ENCODE data around the gene PAF1.
"Not testable (repeated sequence)": the region's sequence is repeated elsewhere in the genome, so short reads cannot be mapped to it uniquely, and the experiment has no call there.

Gene PAF1

DNA sequence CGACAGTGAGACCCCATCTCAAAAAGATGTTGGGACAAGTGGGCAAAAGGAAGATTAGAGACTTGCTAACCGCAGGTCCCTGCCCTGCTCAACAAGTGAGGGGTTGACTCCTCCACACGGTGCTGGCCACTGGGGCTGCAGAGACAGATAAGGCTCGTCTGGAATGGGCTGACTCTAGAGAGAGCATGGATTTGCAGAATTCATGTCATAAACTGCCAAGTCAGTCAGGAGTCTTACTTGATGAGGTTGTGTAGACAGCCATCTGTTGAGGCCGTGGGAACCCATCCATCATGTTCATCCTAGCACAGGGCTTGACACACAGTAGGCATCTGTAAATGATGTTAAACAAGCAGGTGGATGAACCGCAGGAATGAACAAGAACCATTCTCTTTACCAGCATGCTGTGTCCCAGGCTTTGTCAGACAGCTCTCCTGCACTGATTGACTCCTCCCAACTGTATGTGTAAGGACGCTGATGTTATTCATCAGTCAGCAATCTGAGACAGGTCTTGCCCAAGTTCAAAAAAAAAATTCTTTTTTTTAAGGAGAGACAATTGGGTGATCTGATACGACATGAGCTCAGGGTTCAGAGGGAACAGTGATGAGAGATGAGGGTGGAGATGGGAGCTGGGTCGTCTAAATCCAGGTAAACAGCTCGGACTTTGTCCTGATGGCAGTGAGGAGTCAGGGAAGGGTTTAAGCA, 8.8 kb downstream of the PAF1 start:
- Histone ChIP-seq H3K4me1 (ENCODE audit: control extremely low read depth in 1 of 4, control insufficient read depth in 4 of 4, insufficient read depth in 4 of 4, low read length in 3 of 4) (no peaks in the 10 kb centered on the region), H3K4me3 (ENCODE audit: control insufficient read depth in 1 of 7, extremely low read depth in 1 of 7, insufficient read depth in 4 of 7, low read depth in 2 of 7, low read length in 6 of 7) (no peak overlapping the region), H3K9me3 (ENCODE audit: control extremely low read depth in 1 of 5, control insufficient read depth in 4 of 5, insufficient read depth in 2 of 5, low read depth in 1 of 5, low read length in 4 of 5) (no peaks in the 10 kb centered on the region), H3K27me3 (replicated peaks in 2 of 5; ENCODE audit: control insufficient read depth in 4 of 5, insufficient read depth in 5 of 5, low read length in 4 of 5) (no peaks in the 10 kb centered on the region), H3K27ac (ENCODE audit: insufficient read depth in 1 of 2, low read depth in 1 of 2, low read length in 2 of 2, poor library complexity in 1 of 2, severe bottlenecking in 2 of 2) (no peak overlapping the region), H3K36me3 (ENCODE audit: control insufficient read depth in 4 of 4, insufficient read depth in 4 of 4, low read length in 3 of 4) (peaks cover 16 to 96% (median 73%) of the 10 kb centered on the region in 4 experiments)
- CTCF ChIA-PET = interaction anchor here (0.6 to 1.1 kb wide), 2 partner anchors 8 to 19 kb away, joined by 3 read pairs; no protein-coding TSS in a partner anchor
- WGBS (ENCODE audit: insufficient coverage) = 96% methylated on average over 8 of the region's 10 CpGs
- POLR2A ChIA-PET = interaction anchor here (2.1 kb wide), 1 partner anchor 9 kb away, joined by 6 read pairs; the partner anchor contains the start of genes MED29 and PAF1
- no peak for DNase-seq

DNA sequence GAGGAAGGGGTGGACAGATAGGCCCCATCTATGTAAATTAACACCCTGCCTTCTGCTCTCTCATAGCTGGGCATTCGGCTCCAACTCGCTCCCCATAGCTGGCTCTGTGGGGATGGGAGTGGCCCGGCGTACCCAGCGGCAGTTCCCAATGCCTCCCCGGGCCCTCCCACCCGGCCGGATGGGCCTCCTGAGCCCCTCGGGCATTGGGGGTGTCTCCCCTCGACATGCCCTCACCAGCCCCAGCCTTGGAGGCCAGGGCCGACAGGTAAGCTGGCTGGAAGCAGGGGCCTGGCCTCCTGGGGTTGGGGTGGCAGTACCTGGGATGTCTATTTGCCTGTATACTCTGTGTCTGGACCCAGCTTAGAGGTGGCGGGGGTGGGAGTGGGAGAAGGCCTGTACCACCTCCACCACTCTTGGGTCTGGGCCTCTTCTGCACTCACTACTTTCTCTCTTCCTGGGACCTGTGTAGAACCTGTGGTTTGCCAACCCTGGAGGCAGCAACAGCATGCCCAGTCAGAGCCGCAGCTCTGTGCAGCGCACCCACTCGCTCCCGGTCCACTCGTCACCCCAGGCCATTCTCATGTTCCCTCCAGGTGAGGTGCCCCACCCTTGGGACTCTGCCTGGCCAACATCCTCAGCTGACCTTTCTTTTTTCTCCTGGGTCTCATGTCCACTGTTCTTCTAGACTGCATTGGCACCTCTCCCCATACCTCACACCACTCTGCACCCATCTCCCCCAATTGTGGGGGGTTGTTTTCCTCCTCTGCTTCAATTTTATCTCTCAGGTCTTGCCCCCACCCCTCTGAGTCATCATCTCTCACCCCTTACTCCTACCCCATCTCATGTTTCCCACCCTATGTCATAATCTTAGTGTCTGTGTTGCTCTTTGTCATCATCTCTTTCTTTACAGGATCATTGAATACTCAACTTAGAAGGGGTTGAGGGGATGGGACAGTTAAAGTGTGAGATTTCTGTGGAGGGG, 10.1 kb downstream of the PAF1 start:
- WGBS (ENCODE audit: insufficient coverage) = over 99% methylated on average over 15 of the region's 17 CpGs
- H3K4me3 ChIP-seq (ENCODE audit: control insufficient read depth in 1 of 7, extremely low read depth in 1 of 7, insufficient read depth in 4 of 7, low read depth in 2 of 7, low read length in 6 of 7) = no peak overlapping the region
- no peaks in the 10 kb centered on the region for H3K9me3 ChIP-seq (ENCODE audit: control extremely low read depth in 1 of 5, control insufficient read depth in 4 of 5, insufficient read depth in 2 of 5, low read depth in 1 of 5, low read length in 4 of 5)
- no peak overlapping the region for H3K27ac ChIP-seq (ENCODE audit: insufficient read depth in 1 of 2, low read depth in 1 of 2, low read length in 2 of 2, poor library complexity in 1 of 2, severe bottlenecking in 2 of 2)
- H3K4me1 ChIP-seq (ENCODE audit: control extremely low read depth in 1 of 4, control insufficient read depth in 4 of 4, insufficient read depth in 4 of 4, low read length in 3 of 4) = no peaks in the 10 kb centered on the region
- H3K27me3 ChIP-seq (replicated peaks in 2 of 5; ENCODE audit: control insufficient read depth in 4 of 5, insufficient read depth in 5 of 5, low read length in 4 of 5) = no peaks in the 10 kb centered on the region
- ChIA-PET POLR2A (interaction anchor here (2.1 kb wide), 1 partner anchor 10 kb away, joined by 6 read pairs; the partner anchor contains the start of genes MED29 and PAF1), CTCF (no interaction called here)
- peaks cover 18 to 96% (median 73%) of the 10 kb centered on the region in 4 experiments for H3K36me3 ChIP-seq (ENCODE audit: control insufficient read depth in 4 of 4, insufficient read depth in 4 of 4, low read length in 3 of 4)
- DNase-seq = no peak

DNA sequence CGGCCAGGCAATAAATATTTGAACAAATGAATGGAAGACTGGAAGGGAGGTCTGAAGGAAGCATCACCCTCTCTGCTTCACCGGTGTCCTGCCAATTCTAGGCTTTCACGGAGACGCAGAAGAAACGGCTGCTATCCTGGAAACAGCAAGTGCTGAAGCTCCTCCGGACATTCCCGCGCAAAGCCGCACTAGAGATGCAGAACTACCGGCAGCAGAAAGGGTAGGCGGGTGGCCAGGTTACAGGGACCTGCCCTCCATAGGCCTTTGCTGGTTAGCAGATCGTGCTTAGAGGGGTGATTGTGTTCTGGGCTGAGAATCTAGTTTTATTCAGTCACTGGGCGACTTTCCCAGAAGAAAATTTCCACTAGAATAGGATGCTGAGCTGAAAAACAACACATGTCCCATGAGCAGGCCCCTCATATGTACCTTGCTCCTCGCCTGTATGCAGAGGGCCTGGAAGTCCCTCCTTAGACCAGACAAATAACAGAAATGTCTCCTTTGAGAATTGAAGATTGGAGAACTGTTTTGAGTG, 11.0 kb downstream of the PAF1 start:
- Histone ChIP-seq H3K4me1 (ENCODE audit: control extremely low read depth in 1 of 4, control insufficient read depth in 4 of 4, insufficient read depth in 4 of 4, low read length in 3 of 4) (no peaks in the 10 kb centered on the region), H3K4me3 (ENCODE audit: control insufficient read depth in 1 of 7, extremely low read depth in 1 of 7, insufficient read depth in 4 of 7, low read depth in 2 of 7, low read length in 6 of 7) (no peak overlapping the region), H3K9me3 (ENCODE audit: control extremely low read depth in 1 of 5, control insufficient read depth in 4 of 5, insufficient read depth in 2 of 5, low read depth in 1 of 5, low read length in 4 of 5) (no peaks in the 10 kb centered on the region), H3K27ac (ENCODE audit: insufficient read depth in 1 of 2, low read depth in 1 of 2, low read length in 2 of 2, poor library complexity in 1 of 2, severe bottlenecking in 2 of 2) (no peak overlapping the region), H3K27me3 (replicated peaks in 2 of 5; ENCODE audit: control insufficient read depth in 4 of 5, insufficient read depth in 5 of 5, low read length in 4 of 5) (no peaks in the 10 kb centered on the region), H3K36me3 (ENCODE audit: control insufficient read depth in 4 of 4, insufficient read depth in 4 of 4, low read length in 3 of 4) (peaks cover 18 to 96% (median 76%) of the 10 kb centered on the region in 4 experiments)
- POLR2A ChIA-PET = no interaction called here
- no peak for DNase-seq
- CTCF ChIA-PET = no interaction called here
- WGBS (ENCODE audit: insufficient coverage) = 100% methylated on average over 13 of the region's 14 CpGs

DNA sequence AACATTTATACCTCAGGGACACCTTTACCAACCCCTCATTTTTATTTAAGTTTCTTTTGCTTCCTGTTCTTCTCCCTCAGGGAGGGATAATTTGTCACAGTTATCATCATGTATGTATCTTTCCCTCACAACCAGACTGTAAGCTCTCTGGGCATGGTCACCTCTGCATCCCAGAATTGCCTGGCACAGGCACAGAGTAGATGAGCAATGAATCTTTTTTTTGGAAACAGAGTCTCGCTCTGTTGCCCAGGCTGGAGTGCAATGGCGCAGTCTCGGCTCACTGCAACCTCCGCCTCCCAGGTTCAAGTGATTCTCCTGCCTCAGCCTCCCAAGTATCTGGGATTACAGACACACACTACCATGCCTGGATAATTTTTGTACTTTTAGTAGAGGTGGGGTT, 11.5 kb downstream of the PAF1 start:
- H3K27ac ChIP-seq (ENCODE audit: insufficient read depth in 1 of 2, low read depth in 1 of 2, low read length in 2 of 2, poor library complexity in 1 of 2, severe bottlenecking in 2 of 2); POLR2A ChIA-PET; DNase-seq; CTCF ChIA-PET; H3K9me3 ChIP-seq (ENCODE audit: control extremely low read depth in 1 of 5, control insufficient read depth in 4 of 5, insufficient read depth in 2 of 5, low read depth in 1 of 5, low read length in 4 of 5); H3K4me1 ChIP-seq (ENCODE audit: control extremely low read depth in 1 of 4, control insufficient read depth in 4 of 4, insufficient read depth in 4 of 4, low read length in 3 of 4); H3K27me3 ChIP-seq (replicated peaks in 2 of 5; ENCODE audit: control insufficient read depth in 4 of 5, insufficient read depth in 5 of 5, low read length in 4 of 5); H3K4me3 ChIP-seq (ENCODE audit: control insufficient read depth in 1 of 7, extremely low read depth in 1 of 7, insufficient read depth in 4 of 7, low read depth in 2 of 7, low read length in 6 of 7): not testable (repeated sequence)
- peaks cover 17 to 96% (median 75%) of the 10 kb centered on the region in 4 experiments for H3K36me3 ChIP-seq (ENCODE audit: control insufficient read depth in 4 of 4, insufficient read depth in 4 of 4, low read length in 3 of 4)
- 100% methylated on average over 1 of the region's 4 CpGs for WGBS (ENCODE audit: insufficient coverage)

DNA sequence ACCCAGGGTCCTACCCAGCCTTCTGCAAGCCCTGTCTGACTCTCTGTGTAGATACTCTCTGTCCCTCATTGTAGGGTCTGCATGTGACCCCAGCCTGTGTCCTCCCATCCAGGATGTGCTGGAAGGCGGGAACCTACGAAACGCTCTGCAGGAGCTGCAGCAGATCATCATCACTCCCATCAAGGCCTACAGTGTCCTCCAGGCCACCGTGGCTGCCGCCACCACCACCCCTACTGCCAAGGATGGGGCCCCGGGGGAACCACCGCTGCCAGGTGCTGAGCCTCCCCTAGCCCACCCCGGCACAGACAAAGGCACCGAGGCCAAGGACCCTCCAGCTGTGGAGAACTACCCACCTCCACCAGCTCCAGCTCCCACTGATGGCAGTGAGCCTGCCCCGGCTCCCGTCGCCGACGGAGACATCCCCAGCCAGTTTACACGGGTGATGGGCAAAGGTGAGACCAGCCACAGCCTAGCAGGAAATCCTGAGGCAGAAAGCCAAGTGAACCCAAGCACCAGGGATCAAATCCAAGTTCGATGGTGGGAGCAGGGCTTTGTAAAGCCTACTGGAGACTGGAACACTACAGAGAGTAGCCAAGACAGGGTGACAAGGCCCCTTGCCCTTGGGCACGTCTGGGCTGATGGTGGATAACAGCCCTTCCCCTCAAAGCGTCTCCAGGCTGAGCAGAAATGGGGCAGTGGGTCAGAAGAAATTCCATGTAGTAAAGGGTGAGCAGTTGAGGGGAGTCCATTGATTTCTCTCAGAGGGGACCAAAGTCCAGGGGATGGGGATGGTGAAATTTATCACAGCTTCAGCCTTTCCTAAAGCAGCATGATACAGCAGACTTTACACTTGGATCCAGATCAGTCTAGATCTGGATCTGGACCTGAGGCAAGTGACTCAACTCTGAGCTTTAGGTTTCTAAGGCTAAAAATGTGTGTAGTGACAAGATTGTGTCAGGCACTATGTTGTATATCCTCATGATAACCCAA, 13.2 kb downstream of the PAF1 start:
- CTCF ChIA-PET = interaction anchor here (1.1 to 1.3 kb wide), 2 partner anchors 12 to 17 kb away, joined by 3 read pairs; no protein-coding TSS in a partner anchor
- POLR2A ChIA-PET = interaction anchor here (0.7 kb wide), 1 partner anchor 13 kb away, joined by 3 read pairs; the partner anchor contains the start of gene PAF1
- Histone ChIP-seq H3K9me3 (ENCODE audit: control extremely low read depth in 1 of 5, control insufficient read depth in 4 of 5, insufficient read depth in 2 of 5, low read depth in 1 of 5, low read length in 4 of 5) (no peaks in the 10 kb centered on the region), H3K4me3 (ENCODE audit: control insufficient read depth in 1 of 7, extremely low read depth in 1 of 7, insufficient read depth in 4 of 7, low read depth in 2 of 7, low read length in 6 of 7) (no peak overlapping the region), H3K4me1 (ENCODE audit: control extremely low read depth in 1 of 4, control insufficient read depth in 4 of 4, insufficient read depth in 4 of 4, low read length in 3 of 4) (no peaks in the 10 kb centered on the region), H3K36me3 (ENCODE audit: control insufficient read depth in 4 of 4, insufficient read depth in 4 of 4, low read length in 3 of 4) (peaks cover 20 to 93% (median 71%) of the 10 kb centered on the region in 4 experiments), H3K27ac (ENCODE audit: insufficient read depth in 1 of 2, low read depth in 1 of 2, low read length in 2 of 2, poor library complexity in 1 of 2, severe bottlenecking in 2 of 2) (no peak overlapping the region), H3K27me3 (replicated peaks in 2 of 5; ENCODE audit: control insufficient read depth in 4 of 5, insufficient read depth in 5 of 5, low read length in 4 of 5) (no peaks in the 10 kb centered on the region)
- 89% methylated on average over 8 of the region's 18 CpGs for WGBS (ENCODE audit: insufficient coverage)
- DNase-seq = no peak

DNA sequence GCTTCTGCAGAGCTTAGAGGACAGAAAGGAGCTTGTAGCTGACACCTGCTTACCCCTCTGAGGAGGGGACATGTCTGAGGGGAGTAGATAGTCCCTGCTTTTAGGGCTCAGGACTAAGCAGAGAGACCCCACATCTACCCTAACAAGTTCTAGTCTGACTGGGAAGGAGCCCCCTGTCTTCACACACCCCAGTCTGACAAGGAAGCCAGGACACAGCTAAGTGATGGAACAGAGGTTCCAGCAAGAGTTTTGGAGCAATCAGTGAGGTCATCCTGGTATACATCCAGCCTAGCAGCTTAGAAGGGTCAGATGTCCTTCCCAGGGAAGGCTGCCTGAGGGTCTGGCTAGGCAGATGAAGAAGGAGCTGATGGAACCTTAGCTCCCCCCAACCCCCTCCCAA, 15.0 kb downstream of the PAF1 start:
- ChIA-PET CTCF (interaction anchor here (0.7 to 1.2 kb wide), 3 partner anchors 10 to 36 kb away, joined by 3 read pairs; partner anchors contain the start of gene PLEKHG2), POLR2A (no interaction called here)
- peaks cover 14 to 91% (median 73%) of the 10 kb centered on the region in 4 experiments for H3K36me3 ChIP-seq (ENCODE audit: control insufficient read depth in 4 of 4, insufficient read depth in 4 of 4, low read length in 3 of 4)
- H3K27me3 ChIP-seq (replicated peaks in 2 of 5; ENCODE audit: control insufficient read depth in 4 of 5, insufficient read depth in 5 of 5, low read length in 4 of 5) = no peaks in the 10 kb centered on the region
- no peak for DNase-seq
- H3K27ac ChIP-seq (ENCODE audit: insufficient read depth in 1 of 2, low read depth in 1 of 2, low read length in 2 of 2, poor library complexity in 1 of 2, severe bottlenecking in 2 of 2) = no peak overlapping the region
- H3K4me1 ChIP-seq (ENCODE audit: control extremely low read depth in 1 of 4, control insufficient read depth in 4 of 4, insufficient read depth in 4 of 4, low read length in 3 of 4) = no peaks in the 10 kb centered on the region
- H3K4me3 ChIP-seq (ENCODE audit: control insufficient read depth in 1 of 7, extremely low read depth in 1 of 7, insufficient read depth in 4 of 7, low read depth in 2 of 7, low read length in 6 of 7) = no peak overlapping the region
- H3K9me3 ChIP-seq (ENCODE audit: control extremely low read depth in 1 of 5, control insufficient read depth in 4 of 5, insufficient read depth in 2 of 5, low read depth in 1 of 5, low read length in 4 of 5) = no peaks in the 10 kb centered on the region
